GM15510 (cell line): ENCODE results near the gene SLC25A13.
A peak's percentile ranks its signal among the peaks of the same experiment; 100 is the strongest.

Source experiments
- POLR2A ChIP-seq: IDR thresholded peaks from 3 replicates; pipeline ENCODE4 v1.6.1; 2011; ENCODE audit warnings: borderline replicate concordance; ENCODE audit not compliant: insufficient read length; ENCODE audit errors: extremely low read depth

The SLC25A13 gene

GRCh38 chr7:96321658-96322372 is at the start of gene SLC25A13:
SLC25A13 (minus strand) TSS chr7:96322098; CDS start chr7:96321956, 142 bp downstream.
- TF ChIP-seq POLR2A = peak; percentile 60

GRCh38 chr7:96361116-96361857 is 39.4 kb upstream of the SLC25A13 start:
- TF ChIP-seq POLR2A = no peak

- no peak for TF ChIP-seq POLR2A
These were observed 38.0 kb upstream of the SLC25A13 start for GRCh38 chr7:96359876-96360275.

- TF ChIP-seq POLR2A = no peak
These were observed 34.1 kb upstream of the SLC25A13 start for GRCh38 chr7:96355990-96356506.

GRCh38 chr7:96354881-96355280 is 33.0 kb upstream of the SLC25A13 start:
- TF ChIP-seq POLR2A = no peak

- TF ChIP-seq POLR2A = no peak
These were observed 27.7 kb upstream of the SLC25A13 start for GRCh38 chr7:96349572-96349971.

- no peak for TF ChIP-seq POLR2A
These were observed 25.6 kb upstream of the SLC25A13 start for GRCh38 chr7:96347471-96347870.

GRCh38 chr7:96346293-96346953 is 24.5 kb upstream of the SLC25A13 start:
- TF ChIP-seq POLR2A = no peak

GRCh38 chr7:96344236-96344635 is 22.3 kb upstream of the SLC25A13 start:
- TF ChIP-seq POLR2A = no peak

- TF ChIP-seq POLR2A = no peak
These were observed 20.2 kb upstream of the SLC25A13 start for GRCh38 chr7:96342049-96342448.

- no peak for TF ChIP-seq POLR2A
These were observed 15.6 kb upstream of the SLC25A13 start for GRCh38 chr7:96337519-96337918.

GRCh38 chr7:96332325-96332724 is 10.4 kb upstream of the SLC25A13 start:
- no peak for TF ChIP-seq POLR2A

- no peak for TF ChIP-seq POLR2A
These were observed 9.9 kb upstream of the SLC25A13 start for GRCh38 chr7:96331775-96332174.

GRCh38 chr7:96331233-96331632 is 9.3 kb upstream of the SLC25A13 start:
- no peak for TF ChIP-seq POLR2A

- no peak for TF ChIP-seq POLR2A
These were observed 8.3 kb upstream of the SLC25A13 start for GRCh38 chr7:96330193-96330592.
